ENCODE results near the gene SLC25A42.

The SLC25A42 gene

DNA sequence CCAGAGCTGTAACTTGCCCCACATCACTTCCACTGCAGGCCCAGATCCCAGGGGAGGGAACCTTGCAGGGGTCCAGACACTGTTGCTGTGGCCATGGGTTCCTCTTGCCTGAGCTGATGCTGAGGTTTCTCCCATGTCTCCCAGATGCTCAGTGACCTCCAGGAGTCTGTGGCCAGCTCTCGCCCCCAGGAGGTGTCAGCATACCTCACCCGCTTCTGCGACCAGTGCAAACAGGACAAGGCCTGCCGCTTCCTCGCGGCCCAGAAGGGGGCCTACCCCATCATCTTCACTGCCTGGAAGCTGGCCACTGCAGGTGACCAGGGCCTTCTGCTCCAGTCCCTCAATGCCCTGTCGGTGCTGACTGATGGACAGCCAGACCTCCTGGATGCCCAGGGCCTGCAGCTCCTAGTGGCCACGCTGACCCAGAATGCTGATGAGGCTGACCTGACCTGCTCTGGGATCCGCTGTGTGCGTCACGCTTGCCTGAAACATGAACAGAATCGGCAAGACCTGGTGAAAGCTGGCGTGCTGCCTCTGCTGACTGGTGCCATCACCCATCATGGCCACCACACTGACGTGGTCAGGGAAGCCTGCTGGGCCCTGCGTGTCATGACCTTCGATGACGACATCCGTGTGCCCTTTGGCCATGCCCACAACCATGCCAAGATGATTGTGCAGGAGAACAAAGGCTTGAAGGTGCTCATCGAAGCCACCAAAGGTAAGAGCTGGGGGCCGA is 12.1 kb upstream of the SLC25A42 start:
- DNase-seq: no peak

DNA sequence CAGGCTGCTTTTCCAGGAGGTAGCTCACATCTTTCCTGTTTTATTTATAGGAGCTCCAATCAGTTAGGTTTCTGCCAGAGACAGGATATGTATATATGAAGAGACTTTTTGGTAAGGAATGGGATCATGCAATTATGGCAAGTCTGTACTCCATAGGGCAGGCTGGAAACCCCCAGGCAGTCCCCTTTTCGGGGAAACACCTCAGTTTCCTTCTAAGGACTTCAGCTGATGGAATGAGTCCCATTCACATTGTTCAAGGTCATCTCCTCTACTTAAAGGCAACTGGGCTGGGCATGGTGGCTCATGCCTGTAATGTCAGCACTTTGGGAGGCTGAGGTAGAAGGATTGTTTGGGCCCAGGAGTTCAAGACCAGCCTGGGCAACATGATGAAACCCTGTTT is 10.9 kb upstream of the SLC25A42 start:
- no peak for DNase-seq

DNA sequence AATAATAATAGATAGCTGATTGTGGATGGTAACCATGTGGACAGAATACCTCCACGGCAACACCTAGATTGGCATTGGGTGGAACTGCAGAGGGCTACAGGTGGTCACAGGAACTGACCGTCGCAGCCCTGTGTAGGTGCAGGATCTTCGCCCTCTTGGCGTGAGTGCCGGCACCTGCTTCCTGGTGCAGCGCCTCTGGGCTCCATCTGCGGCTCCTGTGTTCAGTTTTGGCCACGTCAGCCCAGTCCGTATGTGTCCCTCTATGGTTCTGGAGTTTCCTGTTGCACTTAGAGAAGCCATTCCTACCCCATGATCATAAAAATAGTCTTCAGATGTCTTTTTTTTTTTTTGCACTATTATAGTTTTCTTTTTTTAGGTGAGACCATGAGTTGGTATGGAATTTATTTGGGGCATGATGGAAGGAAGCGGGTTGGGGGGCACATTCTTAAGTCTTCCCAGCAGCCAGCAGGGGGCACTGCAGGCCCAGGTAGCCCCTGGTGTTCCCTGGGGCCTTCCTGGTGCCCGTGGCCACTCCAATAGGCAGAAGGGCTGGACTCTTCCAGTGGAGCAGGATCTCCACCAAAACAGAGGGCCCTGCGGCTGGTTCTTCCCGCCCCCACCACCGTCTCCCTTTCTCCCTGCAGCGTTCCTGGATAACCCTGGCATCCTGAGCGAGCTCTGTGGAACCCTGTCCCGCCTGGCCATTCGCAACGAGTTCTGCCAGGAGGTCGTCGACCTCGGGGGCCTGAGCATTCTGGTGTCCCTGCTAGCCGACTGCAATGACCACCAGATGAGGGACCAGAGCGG is 10.1 kb upstream of the SLC25A42 start:
- DNase-seq: peak; percentile 55 to 71

DNA sequence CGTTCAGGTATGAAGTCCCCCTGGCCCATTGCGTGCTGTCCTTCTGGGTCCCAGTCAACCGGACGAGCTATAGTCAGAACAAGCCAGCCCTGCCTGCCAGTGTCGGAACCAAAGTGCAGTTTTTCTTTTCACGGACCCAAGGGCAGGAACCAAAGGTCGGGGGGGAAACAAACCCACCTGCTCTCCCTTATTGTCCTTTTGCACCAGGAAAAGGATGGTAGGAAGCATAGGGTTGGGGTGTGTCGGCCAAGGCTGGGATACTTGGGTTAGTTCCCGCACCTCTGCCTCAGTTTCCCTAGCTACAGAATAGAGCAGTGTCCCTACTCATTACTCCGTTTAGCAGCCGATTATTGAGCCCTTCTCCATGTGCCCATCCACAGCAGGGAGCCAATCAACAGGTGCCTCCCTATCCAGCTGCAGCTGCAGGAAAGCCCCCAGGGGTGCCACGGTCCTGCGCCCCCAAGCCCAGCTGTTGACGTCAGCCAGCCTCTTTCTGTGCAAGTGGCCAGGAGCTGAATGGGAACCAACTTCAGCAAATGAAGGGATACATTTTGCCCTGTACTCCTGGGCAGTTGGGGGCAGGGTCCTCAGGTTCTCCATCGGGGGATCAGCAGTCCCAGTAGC is 9.4 kb upstream of the SLC25A42 start:
- DNase-seq: no peak

DNA sequence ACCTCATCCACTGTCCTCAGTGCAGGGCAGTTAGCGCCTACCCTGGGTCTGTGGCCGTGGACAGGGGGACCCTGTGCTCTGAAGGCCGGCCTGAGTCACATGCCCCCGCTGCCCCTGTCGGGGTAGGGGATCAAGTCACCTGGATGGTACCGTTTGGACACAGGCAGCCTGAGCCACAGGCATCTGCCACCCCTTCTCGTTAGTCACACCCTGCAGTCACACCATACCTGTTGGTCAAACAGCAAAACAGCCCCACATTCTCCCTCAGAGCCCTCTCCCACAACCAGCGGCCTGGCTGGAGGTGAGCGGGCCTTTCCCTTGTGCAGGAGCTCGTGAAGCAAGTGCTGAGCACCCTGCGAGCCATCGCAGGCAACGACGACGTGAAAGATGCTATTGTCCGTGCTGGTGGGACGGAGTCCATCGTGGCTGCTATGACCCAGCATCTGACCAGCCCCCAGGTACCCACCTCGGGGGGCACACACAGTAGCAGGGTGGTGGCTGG is 8.8 kb upstream of the SLC25A42 start:
- DNase-seq: no peak

DNA sequence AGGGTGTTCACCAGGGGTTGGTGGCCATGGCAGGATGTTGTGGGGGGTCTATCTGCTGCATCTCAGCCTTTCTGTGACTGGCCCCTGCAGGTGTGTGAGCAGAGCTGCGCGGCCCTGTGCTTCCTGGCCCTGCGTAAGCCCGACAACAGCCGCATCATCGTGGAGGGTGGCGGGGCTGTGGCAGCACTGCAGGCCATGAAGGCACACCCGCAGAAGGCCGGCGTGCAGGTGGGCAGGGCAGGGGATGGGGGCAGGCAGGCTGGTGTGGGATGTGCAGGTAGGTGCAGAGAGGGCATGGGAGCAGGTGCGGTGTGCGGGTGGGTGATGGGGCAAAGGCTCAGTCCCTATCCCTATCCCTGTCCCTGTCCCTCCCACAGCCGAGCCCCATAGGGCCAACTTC is 8.1 kb upstream of the SLC25A42 start:
- DNase-seq: no peak

DNA sequence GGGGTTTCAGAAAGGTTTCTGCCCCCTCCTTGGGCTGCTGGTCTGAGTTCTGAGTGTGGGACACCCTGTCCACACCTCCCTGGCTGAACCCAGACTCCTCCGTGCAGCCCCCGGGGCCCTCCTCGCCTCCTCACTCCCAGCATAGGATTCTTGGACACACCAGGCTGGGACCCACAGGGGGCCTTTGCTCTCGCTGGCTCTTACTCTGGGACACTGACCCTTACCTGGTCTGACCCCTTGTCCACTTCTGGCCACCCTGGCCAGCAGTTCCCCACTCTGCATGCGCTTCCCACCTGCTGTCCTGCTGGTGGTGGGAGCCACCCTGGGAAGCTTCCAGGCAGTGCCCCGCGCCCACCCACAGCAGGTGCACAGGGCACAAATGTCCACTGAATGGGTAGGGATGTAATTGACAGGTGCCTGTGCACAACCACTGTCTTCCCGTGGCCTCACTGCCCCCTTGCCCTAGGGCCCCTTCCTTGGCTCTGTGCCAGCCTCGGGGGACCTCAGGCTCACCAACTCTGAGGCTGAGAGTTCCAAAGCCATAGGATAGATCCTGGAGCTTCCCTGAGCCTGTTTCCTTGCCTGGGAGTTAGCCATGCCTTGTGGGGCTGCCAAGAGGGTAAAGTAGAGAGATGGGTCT is 7.0 kb upstream of the SLC25A42 start:
- DNase-seq: no peak

DNA sequence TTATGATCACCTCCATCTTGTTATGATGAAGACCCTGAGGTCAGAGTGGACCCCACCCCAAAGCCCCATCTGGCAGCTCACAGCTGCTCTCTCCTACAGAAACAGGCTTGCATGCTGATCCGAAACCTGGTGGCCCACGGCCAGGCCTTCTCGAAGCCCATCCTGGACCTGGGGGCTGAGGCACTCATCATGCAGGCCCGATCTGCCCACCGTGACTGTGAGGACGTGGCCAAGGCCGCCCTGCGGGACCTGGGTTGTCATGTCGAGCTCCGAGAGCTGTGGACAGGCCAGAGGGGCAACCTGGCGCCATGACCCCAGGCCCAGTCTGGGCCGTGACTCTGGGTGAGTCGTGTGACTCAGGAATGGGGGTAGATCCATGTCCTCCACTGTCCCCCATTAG is 6.5 kb upstream of the SLC25A42 start:
- no peak for DNase-seq

DNA sequence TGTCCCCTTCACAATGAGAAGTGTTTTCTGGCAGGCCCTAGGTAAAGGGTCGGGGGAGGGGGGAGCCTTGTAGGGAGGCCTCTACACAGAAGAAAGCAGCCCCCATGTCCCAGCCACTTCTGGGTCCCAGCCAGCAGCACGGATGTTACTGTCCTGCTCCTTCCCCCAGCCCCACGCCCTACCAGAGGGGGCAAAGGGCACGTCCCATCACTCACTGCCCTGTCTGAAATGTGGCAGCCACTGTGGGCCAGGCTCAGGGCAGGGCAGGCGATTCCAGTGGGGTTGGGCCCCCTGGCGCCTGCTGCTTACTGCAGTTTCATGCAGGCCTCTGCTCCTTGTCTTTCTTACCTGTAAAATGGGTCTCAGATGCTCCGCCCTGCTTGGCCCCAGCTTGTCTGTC is 6.1 kb upstream of the SLC25A42 start:
- no peak for DNase-seq

DNA sequence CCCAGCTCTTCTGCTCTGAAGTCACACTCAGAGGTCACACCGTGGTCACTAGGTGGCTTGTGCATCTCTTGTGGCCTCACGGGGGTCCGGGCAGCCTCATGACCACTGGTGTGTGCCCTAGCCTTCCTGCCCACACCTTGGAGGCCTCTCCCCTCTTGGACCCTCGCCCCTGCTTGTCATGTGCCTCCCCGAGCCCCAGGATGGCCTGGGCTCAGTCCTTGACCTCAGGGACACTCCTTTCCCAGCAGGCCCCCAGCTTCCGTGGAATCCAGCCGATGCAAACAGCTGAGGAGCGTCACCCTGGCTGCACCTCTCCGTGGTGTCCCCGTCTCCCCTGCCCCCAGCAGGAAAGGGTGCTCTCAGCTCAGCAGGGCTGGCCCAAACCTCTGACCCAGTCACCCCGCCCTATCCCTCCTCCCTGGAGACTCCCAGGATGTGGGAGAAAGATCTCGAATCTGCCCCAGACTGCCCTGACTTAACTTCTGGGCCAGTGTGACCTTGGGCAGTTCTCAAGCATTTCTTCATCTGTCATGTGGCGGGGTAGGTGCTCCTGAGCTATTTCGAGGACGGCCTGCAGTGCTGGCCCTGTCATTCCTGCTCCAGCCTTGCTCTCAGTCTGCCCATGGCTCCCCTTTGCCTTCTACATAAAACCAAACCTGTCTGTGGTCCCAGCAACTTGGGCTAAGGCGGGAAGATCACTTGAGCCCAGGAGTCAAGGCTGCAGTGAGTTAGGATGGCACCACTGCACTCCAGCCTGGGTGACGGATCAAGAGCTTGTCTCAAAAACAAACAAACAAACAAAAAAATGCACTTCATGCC is 4.6 kb upstream of the SLC25A42 start:
- no peak for DNase-seq

DNA sequence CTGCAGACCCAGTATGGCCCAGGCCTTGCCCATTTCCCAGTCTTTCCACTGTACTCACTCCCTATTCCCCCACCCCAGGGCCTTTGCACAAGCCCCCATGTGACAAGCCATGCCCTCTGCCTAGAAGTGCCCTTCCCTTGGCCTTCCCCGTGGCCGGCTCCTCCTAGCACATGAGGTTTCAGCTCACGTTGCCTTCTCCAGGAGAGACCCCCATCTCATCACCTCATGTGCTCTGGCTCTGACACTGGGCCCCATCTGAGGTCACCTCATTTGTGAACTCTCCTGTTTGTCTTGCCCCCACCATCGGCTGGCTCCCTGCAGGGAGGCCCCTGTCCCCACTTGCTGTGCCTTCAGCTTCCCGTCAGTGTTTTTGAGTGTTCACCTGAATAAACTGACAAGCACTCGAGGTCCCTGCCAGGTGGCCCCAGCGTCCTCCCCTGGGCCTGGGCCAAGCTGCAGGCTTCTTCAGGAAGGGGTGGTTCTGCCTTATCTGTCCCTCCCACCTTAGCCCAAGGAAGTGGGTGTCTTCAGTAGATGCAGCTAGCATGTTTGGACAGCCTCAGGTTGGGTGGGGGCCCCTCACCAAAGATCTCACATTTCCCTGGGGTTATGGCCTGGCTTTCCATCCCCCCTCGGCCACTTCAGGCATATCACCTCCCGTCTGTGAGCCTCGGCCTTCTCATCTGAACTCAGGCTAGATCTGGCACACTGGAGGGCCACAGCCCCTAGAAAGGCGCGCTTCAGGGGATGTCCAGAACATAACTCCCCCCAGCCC is 3.8 kb upstream of the SLC25A42 start:
- no peak for DNase-seq

DNA sequence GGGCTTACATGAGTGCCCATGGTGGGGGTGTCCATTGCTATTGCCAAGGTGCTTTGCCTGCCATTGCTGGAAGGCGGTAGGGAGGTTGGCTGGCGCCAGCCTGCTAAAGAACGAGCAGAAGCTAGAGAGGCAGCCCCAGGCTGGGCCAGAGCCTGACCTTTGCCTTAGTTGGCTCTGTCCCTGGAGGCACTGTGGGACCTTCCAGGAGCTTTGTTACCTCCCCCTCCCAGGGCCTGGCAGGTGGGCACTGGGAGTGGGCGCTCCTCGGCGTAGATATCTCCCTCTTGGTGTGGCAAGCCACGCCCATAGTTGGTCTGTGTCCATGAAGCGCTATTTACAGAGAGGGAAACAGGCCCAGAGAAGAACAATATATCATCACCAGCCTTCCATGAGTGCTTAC is 2.3 kb upstream of the SLC25A42 start:
- DNase-seq: no peak

DNA sequence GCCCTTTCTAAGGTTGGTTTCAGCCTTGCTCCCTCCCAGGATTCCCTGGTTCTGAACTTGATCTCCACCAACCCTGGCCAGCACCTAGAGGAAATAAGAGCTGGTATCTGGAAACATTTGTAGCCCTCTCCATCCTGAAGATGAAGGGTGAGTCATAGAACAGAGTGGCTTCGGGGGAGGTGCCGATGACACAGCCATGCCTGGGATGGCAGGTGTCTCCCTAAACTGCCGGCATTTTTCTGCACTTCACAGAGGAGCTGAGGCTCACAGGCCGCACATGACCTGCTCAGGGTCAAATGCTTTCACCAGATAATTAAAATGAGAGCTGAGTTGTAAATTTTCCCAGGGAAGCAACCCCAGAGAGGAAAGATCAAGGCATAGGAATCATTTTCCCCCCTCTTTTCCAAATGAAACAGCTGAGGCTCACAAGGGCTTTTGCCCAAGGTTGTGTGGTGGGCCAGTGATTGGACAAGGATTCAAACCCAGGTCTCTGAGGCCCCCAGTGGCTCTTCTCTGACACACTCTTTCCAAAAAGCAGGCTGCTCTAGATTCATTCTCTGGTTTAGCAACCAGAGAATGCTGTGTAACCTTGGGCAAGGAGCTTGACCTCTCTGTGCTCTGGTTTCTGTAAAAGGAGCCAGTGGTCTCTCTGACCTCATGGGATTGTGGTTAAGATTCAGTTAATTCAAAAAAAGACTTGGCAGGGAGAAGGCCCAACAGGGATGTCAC is 1.2 kb upstream of the SLC25A42 start:
- no peak for DNase-seq

DNA sequence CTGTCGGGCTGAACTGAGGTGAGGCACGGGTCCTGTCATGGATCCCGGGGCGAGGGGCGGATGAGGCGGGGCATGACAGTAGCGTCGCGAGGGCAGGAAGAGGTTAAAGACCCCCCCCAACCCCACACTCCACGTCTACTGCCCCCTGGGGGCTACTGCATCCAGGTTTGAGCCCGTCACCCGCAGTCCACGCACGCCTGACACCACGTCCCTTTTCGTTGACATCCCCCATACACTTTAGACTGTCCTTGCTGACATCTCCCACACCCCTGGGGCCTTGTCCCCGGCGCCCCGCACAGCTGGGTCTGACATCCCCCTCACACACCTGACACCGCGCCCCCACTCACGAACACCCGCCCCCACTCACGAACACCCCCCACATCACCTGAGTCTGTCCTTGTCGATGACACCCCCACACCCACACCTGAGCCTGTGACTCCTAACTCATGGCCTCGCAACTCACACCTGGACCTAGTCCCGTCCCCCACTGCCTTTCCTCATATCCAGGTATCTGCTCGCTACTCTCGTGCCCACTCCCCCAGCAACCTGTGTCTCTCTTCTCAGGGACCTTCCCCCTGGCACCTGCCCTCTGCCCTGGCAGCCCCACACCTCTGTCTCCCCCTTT is 416 bp downstream of the SLC25A42 start:
- DNase-seq: no peak

DNA sequence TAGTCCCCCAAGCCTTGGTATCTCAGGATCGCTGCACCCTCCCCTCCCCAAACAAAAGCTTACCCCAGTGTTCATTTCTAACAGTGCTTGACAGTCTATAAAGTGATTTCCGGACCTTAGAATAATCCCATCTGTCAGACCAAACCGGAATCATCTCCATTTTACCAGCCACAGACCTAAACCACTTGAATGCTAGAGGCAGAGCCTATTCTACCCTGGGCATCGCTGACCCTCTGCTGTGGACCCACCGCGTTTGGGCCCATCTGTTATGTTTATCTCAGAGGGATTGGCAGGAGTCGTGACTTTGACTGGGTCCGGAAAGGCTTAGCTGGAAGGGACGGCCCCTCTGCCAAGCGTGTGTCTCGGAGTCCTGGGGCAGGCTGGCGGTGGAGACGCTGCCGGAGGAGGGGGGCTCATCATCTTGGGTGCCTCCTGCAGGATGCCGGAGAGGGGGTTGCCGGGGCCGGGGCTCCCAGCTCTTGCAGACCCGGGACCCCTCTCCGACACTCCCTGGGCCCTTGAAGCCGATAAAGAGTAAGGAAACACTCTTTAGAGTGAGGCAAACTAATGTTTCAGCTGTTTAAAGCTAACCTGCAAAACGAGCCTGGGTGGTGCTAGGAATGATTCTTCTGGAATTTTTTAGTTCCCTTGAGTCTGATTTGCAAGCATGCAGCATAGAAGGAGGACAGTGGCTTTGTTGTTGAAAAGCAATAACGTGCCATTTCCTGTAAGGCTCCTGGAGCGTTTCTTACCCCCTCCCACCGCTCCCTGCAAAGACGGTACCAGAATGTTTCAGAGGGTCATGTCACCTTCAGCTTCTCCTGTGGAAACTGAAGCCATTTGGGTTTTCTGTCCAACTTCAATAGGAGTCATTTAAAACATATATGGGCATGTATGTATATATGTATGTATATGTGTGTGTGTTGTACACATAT is 1.3 kb downstream of the SLC25A42 start:
- peak in 1 of 2 donors; percentile 31 for DNase-seq

DNA sequence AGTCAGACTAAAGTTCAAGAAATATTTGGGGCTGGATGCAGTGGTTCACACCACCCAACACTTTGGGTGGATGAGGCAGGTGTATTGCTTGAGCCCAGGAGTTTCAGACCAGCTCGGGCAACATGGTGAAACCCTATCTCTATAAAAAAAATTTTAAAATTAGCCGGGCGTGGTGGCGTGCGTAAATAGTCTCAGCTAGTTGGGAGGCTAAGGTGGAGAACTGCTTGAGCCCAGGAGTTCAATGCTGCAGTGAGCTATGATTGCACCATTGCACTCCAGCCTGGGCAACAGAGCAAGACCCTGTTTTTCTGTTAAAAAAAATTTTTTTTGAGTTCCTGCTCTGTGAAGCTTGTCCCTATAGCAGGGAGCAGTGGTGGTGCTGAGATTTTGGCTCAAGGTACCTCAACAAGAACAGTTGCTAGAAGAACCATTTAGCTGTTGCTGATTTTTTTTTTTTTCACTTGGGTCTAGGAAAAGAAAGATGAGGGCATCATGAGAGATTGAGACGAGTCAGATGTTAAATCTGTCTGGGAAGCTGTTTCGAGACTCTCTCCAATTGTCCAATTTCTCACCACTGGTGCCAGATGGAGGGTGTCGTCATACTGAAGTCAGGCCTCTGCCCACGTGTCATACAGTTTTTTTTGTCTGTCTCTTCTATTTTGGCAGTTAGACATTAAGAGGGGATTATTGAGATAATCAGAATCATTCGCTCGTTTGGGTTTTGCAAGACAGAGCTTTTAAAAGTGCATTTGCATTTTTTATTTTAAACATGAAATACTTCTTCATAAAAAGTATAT is 3.7 kb downstream of the SLC25A42 start:
- no peak for DNase-seq

DNA sequence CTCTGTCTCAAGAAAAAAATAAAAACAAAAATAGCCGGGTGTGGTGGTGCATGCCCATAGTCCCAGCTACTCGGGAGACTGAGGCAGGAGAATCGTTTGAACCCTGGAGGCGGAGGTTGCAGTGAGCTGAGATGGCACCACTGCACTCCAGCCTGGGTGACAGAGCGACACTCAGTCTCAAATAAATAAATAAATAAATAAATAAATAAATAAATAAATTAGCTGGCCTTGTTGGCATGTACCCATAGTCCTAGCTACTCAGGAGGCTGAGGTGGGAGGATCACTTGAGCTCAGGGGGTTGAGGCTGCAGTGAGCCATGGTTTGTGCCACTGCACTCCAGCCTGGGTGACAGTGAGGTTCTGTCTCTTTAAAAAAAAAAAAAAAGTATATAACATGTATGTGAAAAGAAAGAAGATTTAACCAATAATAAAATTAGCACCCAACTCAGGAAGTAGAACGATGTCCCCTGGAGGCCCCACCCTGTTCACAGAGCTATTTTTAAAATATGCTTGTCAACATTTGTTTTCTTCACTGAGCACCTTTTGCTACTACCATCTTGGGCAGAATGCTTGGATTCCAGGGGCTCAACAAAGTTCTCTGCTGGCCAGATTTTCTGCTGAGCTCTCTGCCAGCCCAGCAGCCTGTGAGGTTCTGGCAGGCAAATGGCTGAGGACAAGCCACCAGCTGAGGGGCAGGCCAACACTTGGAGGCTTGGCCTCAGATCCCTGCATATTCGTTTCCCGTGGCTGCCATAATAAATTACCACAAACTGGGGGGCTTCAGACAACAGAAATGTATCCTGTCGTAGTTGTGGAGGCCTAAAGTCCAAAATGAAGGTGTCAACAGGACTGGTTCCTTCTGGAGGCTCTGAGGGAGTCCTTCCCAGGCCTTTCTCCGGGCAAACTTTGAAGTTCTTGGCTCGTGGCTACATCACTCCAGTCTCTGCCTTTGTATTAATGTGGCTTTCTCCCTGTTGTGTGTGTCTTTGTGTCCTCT is 5.2 kb downstream of the SLC25A42 start:
- DNase-seq: peak in 1 of 2 donors; percentile 38

All from CD4-positive, alpha-beta T cell treated with Interferon alpha-2 for 1 hour (primary cell).